Adrenal gland (tissue), 12 donors: ENCODE measurements around the gene PLAAT1. TPM values are rescaled to one million over a fixed set of nuclear protein-coding genes. Genes with fewer than 3 reads are reported as not detected.

ENCODE experiments used
- DNase-seq, 7 donors: peaks; one replicate each; pipeline ENCODE4 v3.0.0-alpha.2; 2019 to 2020
- H3K27ac ChIP-seq, 5 donors: fragments of 200-600 bp; sonication (generic) in 4 of 5; 1 replicate in 3 of 5; 2 replicates in 2 of 5; pipeline versions ENCODE4 v1.5.1 to v1.8.0; 2016 to 2020; ENCODE audit warnings: mild to moderate bottlenecking in 1 of 5
- H3K27me3 ChIP-seq: fragments of 200-600 bp; 2 replicates; pipeline ENCODE4 v1.8.0; 2021
- H3K36me3 ChIP-seq, 2 donors: fragments of 200-600 bp; replicated peaks in 1 of 2; 1 replicate in 1 of 2; 2 replicates in 1 of 2; pipeline versions ENCODE4 v1.5.1 to v1.8.0; 2018 to 2022
- H3K4me1 ChIP-seq, 2 donors: fragments of 200-600 bp; replicated peaks in 1 of 2; 1 replicate in 1 of 2; 2 replicates in 1 of 2; pipeline versions ENCODE4 v1.5.1 to v1.8.0; 2018 to 2021
- H3K4me3 ChIP-seq, 4 donors: fragments of 200-600 bp; sonication (generic) in 3 of 4; one replicate each; pipeline ENCODE4 v1.5.1; 2016 to 2018
- H3K9me3 ChIP-seq, 3 donors: fragments of 200-600 bp; sonication (generic) in 1 of 3; replicated peaks in 1 of 3; 1 replicate in 2 of 3; 2 replicates in 1 of 3; pipeline versions ENCODE4 v1.5.1 to v1.8.0; 2016 to 2021
- CTCF ChIP-seq, 6 experiments: fragments of 450-650 bp in 4 of 6; fragments of 200-600 bp in 2 of 6; sonication (generic) in 1 of 6; IDR thresholded peaks; 1 replicate in 5 of 6; 2 replicates in 1 of 6; pipeline versions ENCODE4 v1.5.1 to v1.8.0; 2016 to 2021; ENCODE audit warnings: antibody characterized with exemption in 6 of 6, mild to moderate bottlenecking in 2 of 6, moderate library complexity in 1 of 6
- POLR2A ChIP-seq, 2 donors: fragments of 450-650 bp; IDR thresholded peaks; one replicate each; pipeline ENCODE4 v1.6.1; 2017; ENCODE audit warnings: antibody characterized with exemption in 2 of 2, mild to moderate bottlenecking in 2 of 2, moderate library complexity in 1 of 2
- WGBS, 4 donors: extraction: QIAGEN DNeasy Blood & Tissue Kit in 2 of 4; methylation state at CpG; one replicate each; pipeline versions ENCODE4 v1.1.5 to v1.1.7; 2013 to 2017; 5-methylcytosine and 5-hydroxymethylcytosine counted together
- intact Hi-C, 2 donors: fragments of 100-400 bp; cut with DNase I; formaldehyde crosslinking; loops; one replicate each; pipeline versions ENCODE4 v1.14.1 to v1.15.0; 2022 to 2023
- polyA plus RNA-seq, 3 donors: library from polyadenylated mRNA; stranded (reverse); fragments of 200-250 nt in 2 of 3; fragments of 350-450 nt in 1 of 3; fragmentation: Illumina TruSeq in 1 of 3; extraction: RNeasy Lipid Tissue Mini Kit (QIAGEN cat#74804) in 1 of 3; gene quantifications; one replicate each; pipeline ENCODE4 v1.2.3, GENCODE V29; 2013 to 2014
- total RNA-seq, 9 donors: library from RNA; depleted of rRNA in 4 of 9; stranded (reverse); fragments of >200 nt in 4 of 9; fragments of 120-200 nt in 1 of 9; fragmentation: NEBNext Ultra II Directional in 1 of 9; extraction: Animal tissue kit (Norgen Biotek cat#: 25700) in 1 of 9; gene quantifications; one replicate each; pipeline versions ENCODE4 v1.1.0 to v1.2.4, GENCODE V29; 2013 to 2023
- donor health status: healthy with polysubstance abuse.
- donor health status: Bipolar disorder and iron deficiency.
- donor health status: DM: yes; HTN: yes; CAD: no.
- donor health status: DM: no; HTN: no; CAD: no.
- donor health status: DM: no; HTN: no; CAD: no.
- donor health status: DM: yes; HTN: yes; CAD: no.

PLAAT1 gene
- total and polyA plus RNA-seq, 12 donors, result 0.84 to 8.6 (median 3.0) TPM

- TF ChIP-seq POLR2A (IDR thresholded peaks at IDR 0.05), result no peak
- TF ChIP-seq CTCF (IDR thresholded peaks at IDR 0.05), result no peak
- Histone ChIP-seq H3K27ac (no peak overlapping the region), H3K36me3 (no peaks in the 10 kb centered on the region), H3K4me1 (no peaks in the 10 kb centered on the region), H3K27me3 (no peaks in the 10 kb centered on the region), H3K9me3 (no peaks in the 10 kb centered on the region), H3K4me3 (no peak overlapping the region)
- WGBS, 4 donors, result 76 to 85% (median 80%) methylated on average over 4 of the region's 4 CpGs
- intact Hi-C loops, result no loop called here
- DNase-seq, result no peak
These were observed 11.1 kb upstream of the PLAAT1 start for GRCh38 chr3:193229851-193230420.

GRCh38 chr3:193230610-193231009 lies 10.4 kb upstream of the PLAAT1 start:
- WGBS, 4 donors, result 84 to 89% (median 87%) methylated on average over 4 of the region's 4 CpGs

GRCh38 chr3:193231201-193231600 lies 9.8 kb upstream of the PLAAT1 start:
- no peaks in the 10 kb centered on the region for H3K4me1 ChIP-seq
- H3K4me3 ChIP-seq, result no peak overlapping the region
- H3K36me3 ChIP-seq, result no peaks in the 10 kb centered on the region
- 70 to 92% (median 89%) methylated on average over 6 of the region's 6 CpGs for WGBS, 4 donors
- no peak overlapping the region for H3K27ac ChIP-seq
- no peaks in the 10 kb centered on the region for H3K27me3 ChIP-seq
- intact Hi-C loops, result no loop called here
- no peaks in the 10 kb centered on the region for H3K9me3 ChIP-seq
- TF ChIP-seq POLR2A (IDR thresholded peaks at IDR 0.05) (no peak), CTCF (IDR thresholded peaks at IDR 0.05) (no peak)
- no peak for DNase-seq

More at GRCh38 chr3:193230610-193231009, 10.4 kb upstream of the PLAAT1 start:
- intact Hi-C loops, result no loop called here
- no peak overlapping the region for H3K27ac ChIP-seq
- no peaks in the 10 kb centered on the region for H3K9me3 ChIP-seq
- H3K4me1 ChIP-seq, result no peaks in the 10 kb centered on the region
- no peak for DNase-seq
- H3K36me3 ChIP-seq, result no peaks in the 10 kb centered on the region
- TF ChIP-seq CTCF (IDR thresholded peaks at IDR 0.05) (no peak), POLR2A (IDR thresholded peaks at IDR 0.05) (no peak)
- no peaks in the 10 kb centered on the region for H3K27me3 ChIP-seq
- no peak overlapping the region for H3K4me3 ChIP-seq

- Histone ChIP-seq H3K4me1 (no peaks in the 10 kb centered on the region), H3K27me3 (no peaks in the 10 kb centered on the region), H3K36me3 (no peaks in the 10 kb centered on the region), H3K27ac (no peak overlapping the region), H3K9me3 (no peaks in the 10 kb centered on the region), H3K4me3 (no peak overlapping the region)
- TF ChIP-seq CTCF (IDR thresholded peaks at IDR 0.05) (no peak), POLR2A (IDR thresholded peaks at IDR 0.05) (no peak)
- intact Hi-C loops, result no loop called here
- 51 to 62% (median 61%) methylated on average over 4 of the region's 4 CpGs for WGBS, 4 donors
- no peak for DNase-seq
These were observed 4.4 kb upstream of the PLAAT1 start for GRCh38 chr3:193236599-193236998.
